HG03571 (cell line): ENCODE measurements around the gene ATF7IP2.
A peak's percentile ranks its signal among the peaks of the same experiment; 100 is the strongest.
"Not testable (repeated sequence)": the region's sequence is repeated elsewhere in the genome, so short reads cannot be mapped to it uniquely, and the experiment has no call there.

Experiments used
- ATAC-seq: cut with Tn5 transposase; IDR thresholded peaks from one replicate; pipeline ENCODE4 v1.9.1; 2021; ENCODE audit not compliant: unreplicated experiment

ATF7IP2 gene

DNA sequence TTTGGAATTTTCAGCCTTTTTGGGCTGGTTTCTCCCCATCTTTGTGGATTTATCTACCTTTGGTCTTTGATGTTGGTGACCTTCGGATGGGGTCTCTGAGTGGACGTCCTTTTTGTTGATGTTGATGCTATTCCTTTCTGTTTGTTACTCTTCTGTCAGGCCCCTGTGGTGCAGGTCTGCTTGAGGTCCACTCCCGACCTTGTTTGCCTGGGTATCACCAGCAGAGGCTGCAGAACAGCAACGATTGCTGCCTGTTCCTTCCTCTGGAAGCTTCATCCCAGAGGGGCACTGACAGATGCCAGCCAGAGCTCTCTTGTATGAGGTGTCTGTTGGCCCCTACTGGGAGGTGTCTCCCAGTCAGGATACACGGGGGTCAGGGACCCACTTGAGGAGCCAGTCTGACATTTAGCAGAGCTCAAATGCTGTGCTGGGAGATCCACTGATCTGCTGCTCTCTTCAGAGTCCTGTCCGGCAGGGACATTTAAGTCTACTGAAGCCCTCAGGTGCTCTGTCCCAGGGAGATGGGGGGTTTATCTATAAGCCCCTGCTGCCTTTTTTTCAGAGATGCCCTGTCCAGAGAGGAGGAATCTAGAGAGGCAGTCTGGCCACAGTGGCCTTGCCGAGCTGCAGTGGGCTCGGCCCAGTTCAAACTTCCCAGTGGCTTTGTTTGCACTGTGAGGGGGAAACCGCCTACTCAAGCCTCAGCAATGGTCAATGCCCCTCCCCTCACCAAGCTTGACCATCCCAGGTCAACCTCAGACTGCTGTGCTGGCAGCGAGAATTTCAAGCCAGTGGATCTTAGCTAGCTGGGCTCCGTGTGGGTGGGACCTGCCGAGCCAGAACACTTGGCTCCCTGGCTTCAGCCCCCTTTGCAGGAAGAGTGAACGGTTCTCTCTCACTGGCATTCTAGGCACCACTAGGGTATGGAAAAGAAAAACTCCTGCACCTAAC, 66.6 kb downstream of the ATF7IP2 start:
- not testable (repeated sequence) for ATAC-seq

DNA sequence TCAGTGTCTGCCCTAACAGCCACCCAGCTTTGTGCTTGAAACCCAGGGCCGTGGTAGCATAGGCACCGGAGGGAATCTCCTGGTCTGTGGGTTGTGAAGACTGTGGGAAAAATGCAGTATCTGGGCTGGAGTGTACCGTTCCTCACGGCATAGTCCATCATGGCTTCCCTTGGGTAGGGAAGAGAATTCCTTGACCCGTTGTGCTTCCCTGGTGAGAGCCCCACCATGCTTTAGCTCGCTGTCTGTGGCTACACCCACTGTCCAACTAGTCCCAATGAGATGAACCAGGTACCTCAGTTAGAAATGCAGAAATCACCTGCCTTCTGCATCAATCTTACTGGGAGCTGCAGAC, 67.3 kb downstream of the ATF7IP2 start:
- ATAC-seq: no peak

DNA sequence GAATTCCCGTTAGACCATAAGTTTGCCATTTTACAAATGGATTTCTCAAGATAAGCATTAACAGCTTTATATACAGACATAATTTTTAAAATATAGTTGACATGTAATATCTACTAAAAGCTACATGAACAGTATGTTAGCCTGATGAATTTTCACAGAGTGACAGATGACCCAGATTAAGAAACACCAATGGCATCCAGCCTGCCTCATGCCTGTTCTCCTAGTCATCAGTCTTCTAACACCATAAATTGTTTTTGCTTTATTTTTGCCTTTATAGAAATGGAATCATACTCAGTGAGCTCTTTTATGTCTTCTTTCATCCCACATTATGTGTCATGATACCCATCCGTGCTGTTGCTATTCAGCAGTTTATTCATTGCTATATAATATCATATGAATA, 80.0 kb downstream of the ATF7IP2 start:
- ATAC-seq: no peak

DNA sequence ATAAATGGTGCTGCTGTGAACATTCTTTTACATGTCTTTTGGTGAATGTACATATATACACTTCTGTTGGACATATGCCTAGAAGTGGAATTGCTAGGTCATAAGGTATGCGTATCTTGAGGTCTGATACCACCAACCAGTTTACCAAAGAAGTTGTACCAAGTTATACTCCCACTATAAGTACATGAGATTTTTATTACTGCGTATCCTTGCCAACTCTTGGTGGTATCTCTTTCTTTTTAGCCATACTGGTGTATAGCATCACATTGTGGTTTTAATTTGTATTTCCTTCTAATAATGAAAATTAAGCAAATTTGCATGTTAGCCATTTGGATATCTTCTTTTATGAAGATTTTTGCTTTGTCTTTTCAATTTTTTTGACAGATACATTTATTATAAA, 80.5 kb downstream of the ATF7IP2 start:
- ATAC-seq: no peak

DNA sequence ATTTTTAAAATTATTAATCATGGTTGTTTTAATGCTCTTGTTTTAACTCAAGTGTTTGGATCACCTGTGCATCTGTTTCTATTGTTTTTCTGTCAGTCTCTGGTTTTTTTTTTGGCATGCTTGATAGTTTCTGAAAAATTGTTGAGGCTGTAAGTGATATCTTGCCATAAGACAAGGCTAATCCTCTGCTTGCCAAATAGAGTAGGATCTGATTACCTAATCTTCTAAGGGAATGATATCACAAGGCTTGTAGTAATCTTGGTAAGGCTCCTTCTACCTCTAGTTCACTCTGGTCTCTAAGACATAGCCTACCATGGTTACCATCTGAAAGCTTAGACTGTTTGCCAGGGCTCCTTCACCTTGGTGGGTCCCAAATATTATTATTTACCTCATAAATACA, 81.0 kb downstream of the ATF7IP2 start:
- ATAC-seq: no peak

DNA sequence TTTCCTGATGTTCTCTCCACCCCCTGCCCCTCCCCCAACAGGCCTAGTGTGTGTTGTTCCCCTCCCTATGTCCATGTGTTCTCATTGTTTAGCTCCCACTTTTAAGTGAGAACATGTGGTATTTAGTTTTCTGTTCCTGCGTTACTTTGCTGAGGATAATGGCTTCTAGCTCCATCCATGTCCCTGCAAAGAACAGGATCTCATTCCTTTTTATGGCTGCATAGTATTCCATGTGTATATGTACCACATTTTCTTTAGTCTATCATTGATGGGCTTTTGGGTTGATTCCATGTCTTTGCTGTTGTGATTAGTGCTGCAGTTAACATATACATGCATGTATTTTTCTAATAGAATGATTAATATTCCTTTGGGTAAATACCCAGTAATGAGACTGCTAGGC, 90.8 kb downstream of the ATF7IP2 start:
- not testable (repeated sequence) for ATAC-seq

DNA sequence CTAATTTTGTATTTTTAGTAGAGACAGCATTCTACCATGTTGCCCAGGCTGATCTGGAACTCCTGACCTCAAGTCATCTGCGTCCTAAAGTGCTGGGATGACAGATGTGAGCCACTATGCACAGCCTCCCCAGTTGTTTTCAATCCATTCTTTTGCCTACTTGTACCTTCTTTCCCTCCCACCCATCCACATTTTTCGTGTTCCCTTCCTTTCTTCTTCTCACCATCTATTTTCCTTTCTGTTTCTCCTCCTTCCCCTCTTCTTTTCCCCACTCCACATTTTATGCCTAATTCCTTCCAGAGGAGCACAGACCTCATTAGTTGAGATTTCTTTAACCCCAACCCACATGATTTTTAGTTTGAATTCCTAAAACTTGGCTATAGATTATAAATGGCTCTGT, 94.3 kb downstream of the ATF7IP2 start:
- no peak for ATAC-seq

DNA sequence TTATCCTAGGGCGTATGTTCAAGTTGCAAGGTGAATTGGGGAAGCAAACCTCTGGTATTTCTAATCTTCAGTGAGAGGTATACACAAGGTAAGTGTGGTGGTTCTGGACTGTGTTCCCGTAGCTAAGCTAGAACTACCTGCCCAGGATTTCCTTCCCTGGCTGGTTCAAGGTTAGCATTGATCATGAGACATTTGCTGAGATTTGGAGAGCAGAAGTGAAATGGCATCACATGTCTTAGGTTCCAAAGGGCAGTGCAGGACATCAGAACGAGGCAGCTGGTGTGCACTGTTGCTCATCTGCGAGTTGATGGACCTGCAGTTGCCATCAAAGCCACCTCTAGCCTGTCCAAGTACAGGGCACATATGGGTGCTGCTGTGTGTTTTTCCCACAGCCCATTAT, 99.3 kb downstream of the ATF7IP2 start:
- no peak for ATAC-seq

DNA sequence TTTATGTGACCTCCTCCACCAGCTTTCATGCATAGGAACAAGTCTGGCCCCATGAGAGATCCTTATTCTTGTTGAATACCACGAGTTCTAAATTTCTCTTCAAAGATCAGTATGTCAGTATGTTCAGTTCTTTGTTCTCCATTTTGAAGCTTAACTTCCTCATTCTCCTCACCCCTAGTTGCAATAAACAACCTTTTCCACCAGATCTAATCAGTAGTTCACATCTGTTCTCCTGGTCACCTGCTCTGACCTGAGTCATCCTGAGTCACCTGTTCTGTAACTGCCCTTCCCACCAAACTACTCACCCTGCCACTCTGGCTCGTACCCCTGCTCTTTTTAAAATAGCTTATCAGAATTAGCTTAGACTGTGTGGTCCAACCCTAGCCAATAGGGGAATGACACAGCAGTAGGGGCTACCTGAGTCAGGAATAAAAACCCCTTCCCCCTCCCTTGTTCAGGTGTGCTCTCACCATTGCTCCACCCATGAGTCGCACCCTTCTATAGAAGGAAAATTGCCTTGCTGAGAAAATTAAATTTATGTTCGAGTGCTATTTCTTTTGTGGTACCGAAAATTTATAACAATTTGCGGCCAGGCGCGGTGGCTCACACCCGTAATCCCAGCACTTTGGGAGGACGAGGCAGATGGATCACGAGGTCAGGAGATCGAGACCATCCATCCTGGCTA, 100.0 kb downstream of the ATF7IP2 start:
- no peak for ATAC-seq

DNA sequence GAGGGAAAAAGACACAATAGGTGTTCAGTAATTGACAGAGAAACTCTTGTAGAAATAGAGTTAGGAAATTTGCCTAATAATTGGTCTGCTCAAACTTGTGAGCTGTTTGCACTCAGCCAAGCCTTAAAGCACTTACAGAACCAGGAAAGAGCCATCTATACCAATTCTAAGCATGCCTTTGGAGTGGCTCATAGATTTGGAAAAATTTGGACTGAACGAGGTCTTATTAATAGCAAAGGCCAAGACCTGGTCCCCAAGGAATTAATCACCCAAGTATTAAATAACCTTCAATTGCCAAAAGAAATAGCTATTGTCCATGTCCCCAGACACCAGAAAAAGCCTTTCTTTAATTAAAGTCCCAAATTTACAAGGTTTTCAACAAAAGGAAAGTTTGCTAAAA, 104.3 kb downstream of the ATF7IP2 start:
- ATAC-seq: no peak

DNA sequence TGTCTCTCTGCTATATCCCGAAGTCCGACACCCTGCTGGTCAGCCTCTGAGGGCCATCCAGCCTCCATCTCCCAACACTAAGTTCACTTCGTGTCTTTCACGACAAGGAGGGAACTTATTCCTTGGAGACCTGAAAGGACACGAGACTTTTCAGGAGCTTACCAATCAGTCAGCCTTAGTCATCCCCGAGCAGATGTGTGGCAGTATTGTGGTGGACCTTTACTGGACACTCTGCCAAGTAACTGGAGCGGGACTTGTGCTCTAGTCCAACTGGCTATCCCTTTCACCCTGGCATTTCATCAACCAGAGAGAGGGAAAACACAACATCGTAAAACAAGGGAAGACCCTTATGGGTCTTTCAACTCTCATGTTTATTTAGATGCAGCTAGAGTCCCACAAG, 107.4 kb downstream of the ATF7IP2 start:
- no peak for ATAC-seq

DNA sequence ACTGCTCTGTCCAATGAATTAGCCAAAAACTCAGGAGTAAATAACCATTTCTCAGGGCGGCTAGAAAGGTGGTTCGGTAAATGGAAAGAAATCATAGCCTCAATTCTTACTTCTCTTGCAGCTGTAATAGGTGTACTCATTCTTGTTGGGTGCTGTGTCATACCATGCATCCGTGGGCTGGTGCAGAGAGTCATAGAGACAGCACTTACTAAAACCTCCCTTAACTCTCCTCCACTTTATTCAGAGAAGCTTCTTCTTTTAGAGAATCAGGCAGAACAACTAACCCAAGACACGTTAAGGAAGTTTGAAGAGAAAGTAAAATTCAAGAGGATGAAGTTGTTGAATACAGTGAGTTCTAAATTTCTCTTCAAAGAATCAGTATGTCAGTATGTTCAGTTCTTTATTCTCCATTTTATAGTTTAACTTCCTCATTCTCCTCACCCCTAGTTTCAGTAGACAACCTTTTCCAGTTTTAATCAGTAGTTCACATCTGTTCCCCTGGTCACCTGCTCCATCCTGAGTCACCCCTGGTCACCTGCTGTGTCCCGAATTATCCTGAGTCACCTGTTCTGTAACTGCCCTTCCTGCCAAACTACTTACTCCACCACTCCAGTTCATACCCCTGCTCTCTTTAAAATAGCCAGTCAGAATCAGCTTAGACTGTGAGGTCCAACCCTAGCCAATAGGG, 108.6 kb downstream of the ATF7IP2 start:
- ATAC-seq: no peak

DNA sequence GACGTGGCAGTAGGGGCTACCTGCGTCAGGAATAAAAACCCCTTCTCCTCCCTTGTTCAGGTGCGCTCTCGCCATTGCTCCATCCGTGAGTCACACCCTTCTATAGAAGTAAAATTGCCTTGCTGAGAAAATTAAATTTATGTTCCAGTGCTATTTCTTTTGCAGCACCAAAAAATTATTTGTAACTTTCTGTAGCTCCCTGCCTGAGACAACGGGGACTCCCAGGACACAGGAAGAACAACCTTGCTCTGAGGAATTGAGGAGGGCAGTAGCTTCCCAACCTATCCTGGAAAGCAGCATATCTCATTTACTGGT, 109.1 kb downstream of the ATF7IP2 start:
- ATAC-seq: no peak

DNA sequence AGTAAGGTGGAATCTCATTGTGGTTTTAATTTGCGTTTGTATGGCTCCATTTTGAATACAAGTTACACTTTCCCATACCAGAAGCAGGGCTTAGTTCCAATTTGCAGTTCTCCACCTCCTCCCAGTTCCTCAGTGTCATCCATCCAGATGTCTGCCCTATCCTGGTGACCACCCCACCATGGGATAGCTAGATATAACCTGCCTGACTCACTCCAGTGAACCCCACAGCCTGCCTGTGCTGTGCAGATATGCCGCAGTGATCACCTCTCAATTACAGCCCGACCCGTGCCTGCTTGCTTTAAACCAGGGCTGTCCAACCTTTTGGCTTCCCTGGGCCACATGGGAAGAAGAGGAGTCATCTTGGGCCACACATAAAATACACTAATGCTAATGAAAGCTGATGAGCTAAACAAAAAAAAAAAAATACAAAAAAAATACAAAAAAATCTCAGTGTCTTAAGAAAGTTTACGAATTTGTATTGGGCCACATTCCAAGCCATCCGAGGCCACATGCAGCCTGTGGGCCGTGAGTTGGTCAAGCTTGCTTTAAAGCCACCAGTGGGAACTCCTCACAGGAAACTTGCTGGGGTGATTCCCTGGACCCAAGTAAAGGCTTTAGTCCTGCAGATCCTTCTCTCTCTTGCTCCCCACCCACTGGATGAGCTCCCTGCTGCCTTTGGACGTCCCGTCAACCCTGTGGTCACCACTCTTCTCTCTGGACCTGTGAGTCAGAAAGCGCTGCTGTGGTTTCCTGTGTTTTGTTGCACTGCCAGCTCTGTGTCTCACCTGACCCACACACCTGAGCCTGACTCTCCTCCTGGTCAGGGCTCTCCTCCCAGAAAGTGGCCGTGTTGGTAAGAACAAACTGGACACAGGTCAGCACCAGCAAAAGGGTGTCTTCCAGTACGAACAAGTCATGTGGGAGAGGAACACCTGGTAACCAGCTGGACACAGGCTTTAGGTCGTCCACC, 111.6 kb downstream of the ATF7IP2 start:
- no peak for ATAC-seq

DNA sequence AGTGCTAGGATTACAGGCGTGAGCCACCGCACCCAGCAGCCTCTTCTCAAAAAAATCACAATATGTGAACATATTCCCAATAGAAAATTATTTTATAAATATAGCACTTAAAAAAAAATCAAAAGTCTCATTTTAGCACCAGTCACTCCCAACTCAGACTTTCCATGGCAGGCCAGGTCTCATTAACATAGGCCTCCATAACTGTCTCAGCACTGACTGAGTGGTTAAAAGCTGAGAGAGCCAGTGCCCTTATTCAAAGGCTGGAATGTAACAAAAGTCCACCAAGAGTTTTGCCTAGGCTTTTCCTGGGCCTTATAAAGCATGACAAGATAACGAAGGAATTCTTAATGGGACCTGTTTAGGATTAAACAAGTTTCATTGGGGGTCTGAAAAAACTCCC, 114.7 kb downstream of the ATF7IP2 start:
- no peak for ATAC-seq

DNA sequence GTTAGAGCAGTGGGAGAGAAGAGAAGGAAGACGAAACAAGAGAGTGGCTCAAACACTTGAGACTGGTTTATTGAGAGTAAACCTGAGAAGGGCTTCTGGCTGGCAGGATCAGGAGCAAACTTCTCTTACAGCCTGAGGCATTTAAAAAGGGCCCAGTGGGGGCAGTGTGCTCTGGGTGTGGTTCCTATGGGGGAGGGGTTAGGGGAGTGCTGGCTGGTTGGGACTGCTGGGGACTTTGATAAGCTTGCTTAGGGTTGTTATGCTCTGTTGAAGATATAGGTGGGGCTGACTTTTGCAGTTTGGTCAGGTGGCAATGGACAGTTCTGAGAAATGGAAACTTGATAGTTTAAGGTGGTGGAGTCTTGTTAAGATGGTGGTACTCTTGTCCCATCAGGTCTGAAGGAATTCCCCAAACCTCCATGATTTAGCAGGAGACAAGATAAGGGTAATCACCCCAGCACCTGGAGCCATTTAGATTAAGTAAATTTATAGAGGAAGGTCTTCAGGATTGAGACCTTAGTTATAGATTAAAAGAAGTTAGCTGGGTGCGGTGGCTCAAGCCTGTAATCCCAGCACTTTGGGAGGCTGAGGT, 115.3 kb downstream of the ATF7IP2 start:
- ATAC-seq: no peak

DNA sequence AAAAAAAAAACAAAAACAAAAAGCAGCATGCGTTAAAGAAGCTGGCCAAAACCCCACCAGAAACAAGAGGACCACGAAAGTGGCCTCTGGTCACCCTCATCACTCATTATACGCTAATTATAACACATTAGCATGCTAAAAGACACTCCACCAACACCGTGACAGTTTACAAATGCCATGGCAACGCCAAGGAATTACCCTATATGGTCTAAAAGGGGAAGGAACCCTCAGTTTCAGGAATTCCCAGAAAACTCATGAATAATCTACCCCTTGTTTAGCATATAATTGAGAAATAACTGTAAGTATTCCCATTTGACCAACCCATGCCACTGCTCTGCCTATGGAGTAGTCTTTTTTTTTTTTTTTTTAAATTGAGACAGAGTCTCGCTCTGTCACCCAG, 116.9 kb downstream of the ATF7IP2 start:
- no peak for ATAC-seq

DNA sequence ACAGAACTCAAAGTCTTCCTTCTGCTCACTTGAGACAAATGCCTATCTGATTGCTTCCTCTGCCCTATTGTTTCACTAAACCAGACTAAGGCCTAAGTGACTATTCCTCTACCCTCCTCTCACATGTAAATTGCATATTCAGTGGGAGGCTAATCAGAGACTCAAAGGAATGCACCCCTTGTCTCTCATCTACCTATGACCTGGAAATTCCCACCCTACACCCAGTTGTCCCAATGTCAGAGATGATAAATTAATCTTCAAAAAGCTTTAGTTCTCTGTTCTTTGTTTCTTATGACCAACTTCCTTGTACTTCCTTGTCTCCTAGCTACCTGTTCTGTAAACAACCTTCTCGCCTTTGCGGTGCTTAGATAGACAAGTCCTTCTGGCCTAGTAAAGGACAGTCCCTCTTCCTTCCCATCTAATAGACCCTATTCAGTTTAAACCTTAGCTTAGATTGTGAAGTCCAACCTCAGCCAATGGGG, 118.6 kb downstream of the ATF7IP2 start:
- no peak for ATAC-seq

DNA sequence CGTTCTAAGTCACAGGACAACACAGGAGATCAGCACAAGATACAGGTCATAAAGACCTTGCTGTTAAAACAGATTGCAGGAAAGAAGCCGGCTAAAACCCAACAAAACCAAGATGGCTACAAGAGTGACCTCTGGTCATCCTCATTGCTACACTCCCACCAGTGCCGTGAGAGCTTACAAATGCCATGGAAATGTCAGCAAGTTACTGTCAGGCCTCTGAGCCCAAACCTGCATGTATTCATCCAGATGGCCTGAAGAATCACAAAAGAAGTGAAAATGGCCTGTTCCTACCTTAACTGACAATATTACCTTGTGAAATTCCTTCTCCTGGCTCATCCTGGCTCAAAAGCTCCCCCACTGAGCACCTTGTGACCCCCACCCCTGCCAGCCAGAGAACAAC, 119.4 kb downstream of the ATF7IP2 start:
- not testable (repeated sequence) for ATAC-seq

DNA sequence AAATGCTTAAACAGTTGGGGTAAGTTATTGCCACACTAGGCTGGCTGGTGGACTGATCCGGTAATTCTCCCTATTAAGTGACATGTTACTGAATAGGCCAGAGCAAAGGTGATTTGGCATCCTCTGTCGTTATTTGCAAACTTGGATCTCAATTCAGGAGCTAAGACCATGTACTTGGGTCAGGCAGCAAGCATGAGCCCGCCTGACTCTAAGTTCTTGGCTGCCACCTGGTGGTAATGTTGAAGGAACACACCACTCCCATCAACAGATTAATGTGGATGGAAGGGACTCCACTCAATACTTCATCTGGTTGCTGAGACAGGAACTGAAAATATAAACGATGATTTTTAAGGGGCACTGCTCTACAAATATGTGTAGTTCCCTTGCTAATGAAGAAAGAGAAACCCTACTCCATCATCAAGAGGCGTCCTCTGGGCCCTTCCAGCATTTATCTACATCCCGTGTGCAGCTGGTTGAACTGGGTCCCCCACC, 123.7 kb downstream of the ATF7IP2 start:
- peak; percentile 77 for ATAC-seq
